Body of pancreas (tissue), 4 donors: ENCODE data around the gene CLDN11.

Experiments
- POLR2A ChIP-seq, 3 donors: fragments of 450-650 bp; IDR thresholded peaks; one replicate each; pipeline ENCODE4 v1.6.1; 2016; ENCODE audit warnings: antibody characterized with exemption in 3 of 3, mild to moderate bottlenecking in 2 of 3
- TF ChIP-seq, protein P1 (sequence below), 7 experiments: fragments of 450-650 bp in 4 of 7; fragments of 200-600 bp in 3 of 7; sonication (generic) in 3 of 7; IDR thresholded peaks; one replicate each; pipeline ENCODE4 v1.5.1; 2016 to 2019; ENCODE audit warnings: antibody characterized with exemption in 7 of 7

DNA sequence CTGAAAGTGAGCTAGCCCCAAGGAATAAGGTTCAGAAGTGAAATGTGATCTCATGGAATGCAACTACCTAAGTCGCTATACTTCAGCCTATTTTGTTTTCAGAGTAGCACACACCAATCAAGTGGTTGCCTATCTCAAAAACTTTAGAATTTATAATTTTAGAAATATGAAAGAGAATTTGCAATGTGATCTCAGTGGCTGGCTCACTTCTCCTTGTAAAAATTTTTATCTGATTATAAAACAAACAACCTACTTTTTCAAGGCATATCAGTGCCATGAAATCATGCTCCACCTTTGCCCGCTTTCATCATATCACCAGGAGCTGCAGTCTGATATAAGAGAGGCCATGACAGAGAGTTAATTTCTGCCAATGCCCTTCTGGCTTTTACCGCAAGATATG, 47.3 kb downstream of the CLDN11 start:
- TF ChIP-seq, protein P1, sequence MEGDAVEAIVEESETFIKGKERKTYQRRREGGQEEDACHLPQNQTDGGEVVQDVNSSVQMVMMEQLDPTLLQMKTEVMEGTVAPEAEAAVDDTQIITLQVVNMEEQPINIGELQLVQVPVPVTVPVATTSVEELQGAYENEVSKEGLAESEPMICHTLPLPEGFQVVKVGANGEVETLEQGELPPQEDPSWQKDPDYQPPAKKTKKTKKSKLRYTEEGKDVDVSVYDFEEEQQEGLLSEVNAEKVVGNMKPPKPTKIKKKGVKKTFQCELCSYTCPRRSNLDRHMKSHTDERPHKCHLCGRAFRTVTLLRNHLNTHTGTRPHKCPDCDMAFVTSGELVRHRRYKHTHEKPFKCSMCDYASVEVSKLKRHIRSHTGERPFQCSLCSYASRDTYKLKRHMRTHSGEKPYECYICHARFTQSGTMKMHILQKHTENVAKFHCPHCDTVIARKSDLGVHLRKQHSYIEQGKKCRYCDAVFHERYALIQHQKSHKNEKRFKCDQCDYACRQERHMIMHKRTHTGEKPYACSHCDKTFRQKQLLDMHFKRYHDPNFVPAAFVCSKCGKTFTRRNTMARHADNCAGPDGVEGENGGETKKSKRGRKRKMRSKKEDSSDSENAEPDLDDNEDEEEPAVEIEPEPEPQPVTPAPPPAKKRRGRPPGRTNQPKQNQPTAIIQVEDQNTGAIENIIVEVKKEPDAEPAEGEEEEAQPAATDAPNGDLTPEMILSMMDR (IDR thresholded peaks at IDR 0.05): no peak
- no peak for TF ChIP-seq POLR2A (IDR thresholded peaks at IDR 0.05)
